Measurements from ENCODE around the gene GTF3C5.

Gene GTF3C5

DNA sequence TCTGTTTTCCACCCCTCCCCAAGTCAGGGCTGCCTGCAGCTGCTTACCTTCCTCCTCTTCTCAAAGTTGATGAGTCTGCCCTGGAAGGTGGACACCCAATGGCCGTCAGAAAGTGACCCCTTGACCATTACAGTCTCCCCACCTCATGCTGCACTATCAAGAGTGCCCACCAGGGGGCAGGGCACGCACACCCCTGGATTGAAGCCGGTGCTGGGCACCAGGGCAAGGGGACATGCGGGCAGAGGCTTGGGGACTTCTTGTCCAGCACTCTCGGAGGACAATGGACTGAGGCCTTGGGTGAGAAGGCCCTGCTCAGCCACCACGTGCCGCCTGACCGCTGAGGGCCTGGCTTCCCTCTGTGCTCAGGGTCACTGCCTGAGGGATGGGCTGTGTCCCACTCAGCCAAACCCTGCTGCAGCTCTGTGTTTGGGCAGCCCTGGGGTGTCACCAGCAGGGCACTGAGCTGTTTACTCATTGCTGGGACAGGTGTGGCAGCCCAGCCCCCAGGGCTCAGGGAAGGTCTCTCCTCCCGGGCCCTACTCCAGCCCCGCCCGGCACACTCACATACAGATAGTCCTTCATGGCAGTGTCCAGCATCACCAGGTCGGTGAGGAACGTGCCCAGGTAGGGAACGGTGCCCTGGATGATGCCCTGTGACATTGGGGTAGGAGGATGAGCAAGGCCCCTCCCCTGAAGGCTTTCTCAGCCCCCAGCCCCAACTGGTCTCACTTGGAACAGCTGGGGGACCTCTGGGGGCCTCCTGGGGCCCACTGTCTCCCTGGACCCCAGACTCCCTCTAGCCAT is 72.6 kb downstream of the GTF3C5 start:
- TF ChIP-seq TAF1 (IDR thresholded peaks at IDR 0.05; ENCODE audit: borderline replicate concordance, insufficient read depth, low read length) (no peak), FOXP2 (optimal IDR thresholded peaks at IDR 0.05; ENCODE audit: borderline replicate concordance, extremely low read depth, extremely low read length, insufficient read depth) (peak; percentile 30), SIN3A (IDR thresholded peaks at IDR 0.05; ENCODE audit: borderline replicate concordance, insufficient read depth, low read length) (no peak), POLR2AphosphoS5 (IDR thresholded peaks at IDR 0.05; ENCODE audit: low read depth, low read length) (no peak), REST (IDR thresholded peaks at IDR 0.05; ENCODE audit: insufficient read depth in 1 of 2, low read depth in 2 of 2, low read length in 2 of 2) (no peak)

- TF ChIP-seq FOXP2 (optimal IDR thresholded peaks at IDR 0.05; ENCODE audit: borderline replicate concordance, extremely low read depth, extremely low read length, insufficient read depth) (no peak), TAF1 (IDR thresholded peaks at IDR 0.05; ENCODE audit: borderline replicate concordance, insufficient read depth, low read length) (no peak), POLR2AphosphoS5 (IDR thresholded peaks at IDR 0.05; ENCODE audit: low read depth, low read length) (no peak), SIN3A (IDR thresholded peaks at IDR 0.05; ENCODE audit: borderline replicate concordance, insufficient read depth, low read length) (no peak), REST (IDR thresholded peaks at IDR 0.05; ENCODE audit: insufficient read depth in 1 of 2, low read depth in 2 of 2, low read length in 2 of 2) (no peak)
Measured at GRCh38 chr9:133103987-133104505, 73.2 kb downstream of the GTF3C5 start.

- TF ChIP-seq TAF1 (IDR thresholded peaks at IDR 0.05; ENCODE audit: borderline replicate concordance, insufficient read depth, low read length) (no peak), SIN3A (IDR thresholded peaks at IDR 0.05; ENCODE audit: borderline replicate concordance, insufficient read depth, low read length) (no peak), POLR2AphosphoS5 (IDR thresholded peaks at IDR 0.05; ENCODE audit: low read depth, low read length) (no peak), REST (IDR thresholded peaks at IDR 0.05; ENCODE audit: insufficient read depth in 1 of 2, low read depth in 2 of 2, low read length in 2 of 2) (no peak), FOXP2 (optimal IDR thresholded peaks at IDR 0.05; ENCODE audit: borderline replicate concordance, extremely low read depth, extremely low read length, insufficient read depth) (no peak)
Measured at GRCh38 chr9:133104718-133105460, 74.1 kb downstream of the GTF3C5 start.

GRCh38 chr9:133105461-133105770 is 74.6 kb downstream of the GTF3C5 start:
- TF ChIP-seq POLR2AphosphoS5 (IDR thresholded peaks at IDR 0.05; ENCODE audit: low read depth, low read length) (no peak), FOXP2 (optimal IDR thresholded peaks at IDR 0.05; ENCODE audit: borderline replicate concordance, extremely low read depth, extremely low read length, insufficient read depth) (no peak), REST (IDR thresholded peaks at IDR 0.05; ENCODE audit: insufficient read depth in 1 of 2, low read depth in 2 of 2, low read length in 2 of 2) (no peak), SIN3A (IDR thresholded peaks at IDR 0.05; ENCODE audit: borderline replicate concordance, insufficient read depth, low read length) (no peak), TAF1 (IDR thresholded peaks at IDR 0.05; ENCODE audit: borderline replicate concordance, insufficient read depth, low read length) (no peak)

All from PFSK-1 (cell line).